GM21360 (cell line): ENCODE results near the gene RGMA.
"Not testable (repeated sequence)": the region's sequence is repeated elsewhere in the genome, so short reads cannot be mapped to it uniquely, and the experiment has no call there.

Experiments
- ATAC-seq: cut with Tn5 transposase; IDR thresholded peaks from one replicate; pipeline ENCODE4 v1.9.1; 2021; ENCODE audit warnings: mild to moderate bottlenecking, moderate library complexity; ENCODE audit not compliant: unreplicated experiment

The RGMA gene

DNA sequence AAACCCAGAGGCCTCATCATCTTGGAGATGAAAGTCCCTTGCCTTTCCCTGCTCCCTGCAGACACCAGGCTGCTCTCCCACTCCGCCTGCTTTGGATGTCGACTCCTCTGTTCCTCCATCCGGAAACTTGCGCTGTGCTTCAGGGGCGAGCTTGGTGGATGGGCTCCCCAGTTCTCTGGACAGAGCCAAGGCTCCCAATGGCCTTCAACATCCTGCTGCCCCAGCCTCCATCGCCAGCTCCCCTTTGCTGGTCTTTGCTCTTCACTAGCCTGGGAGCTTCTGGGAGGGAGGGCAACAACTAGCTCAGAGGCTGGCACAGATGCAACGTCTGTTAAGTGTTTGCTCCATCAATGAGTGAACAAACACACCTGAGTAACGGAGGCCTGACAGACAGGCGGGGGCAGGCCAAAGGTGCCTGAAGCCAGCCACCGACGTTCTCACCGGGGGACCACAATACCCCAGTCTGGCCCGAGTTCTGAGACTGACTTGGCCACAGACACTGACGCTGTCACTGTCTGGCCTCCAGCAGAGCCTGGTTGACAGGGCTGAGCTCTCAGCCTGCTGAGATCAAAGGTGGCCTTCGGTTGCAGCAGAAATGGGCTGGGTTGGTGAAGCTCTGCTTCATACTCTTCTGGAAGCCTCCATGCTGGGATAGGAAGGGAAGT lies 39.0 kb downstream of the RGMA start:
- no peak for ATAC-seq

DNA sequence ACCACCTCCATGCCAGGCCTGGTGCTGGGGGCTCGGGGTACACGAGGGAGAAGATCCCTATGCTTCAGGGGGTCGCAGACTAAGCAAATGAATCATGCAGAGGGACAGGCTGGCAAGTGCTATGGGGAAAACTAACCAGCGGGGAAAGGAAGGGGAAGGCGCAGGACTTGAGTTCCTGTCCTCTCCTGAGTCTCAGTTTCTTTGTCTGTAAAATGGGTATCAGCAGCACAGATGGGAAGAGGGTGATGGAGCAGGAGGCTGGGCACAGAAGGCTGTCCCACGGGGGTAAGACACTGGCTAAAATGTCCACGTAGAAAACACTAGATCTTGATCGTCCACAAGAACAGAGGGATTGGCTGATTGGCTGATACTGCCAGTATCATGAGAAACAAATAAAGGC lies 39.8 kb downstream of the RGMA start:
- ATAC-seq = no peak

DNA sequence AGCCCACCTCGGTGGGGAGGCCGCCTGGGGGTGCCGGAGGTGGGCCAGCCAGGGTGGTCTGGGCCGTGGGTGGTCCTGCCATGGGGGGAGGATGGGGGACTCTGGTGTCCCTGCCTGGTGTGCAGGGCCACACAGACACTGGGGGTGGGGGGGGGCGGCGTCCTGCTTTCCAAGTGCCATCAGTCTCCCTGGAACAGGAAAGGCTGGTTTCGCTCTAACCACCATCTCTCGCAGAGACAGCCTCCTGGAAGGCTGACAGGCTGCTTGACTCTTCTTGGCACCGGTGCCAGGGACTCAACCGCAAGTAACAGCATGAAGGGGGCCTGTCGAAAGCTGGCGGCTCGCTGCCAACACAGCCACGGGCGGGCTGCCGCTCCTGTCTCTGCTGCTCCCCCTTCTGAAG lies 40.3 kb downstream of the RGMA start:
- no peak for ATAC-seq

DNA sequence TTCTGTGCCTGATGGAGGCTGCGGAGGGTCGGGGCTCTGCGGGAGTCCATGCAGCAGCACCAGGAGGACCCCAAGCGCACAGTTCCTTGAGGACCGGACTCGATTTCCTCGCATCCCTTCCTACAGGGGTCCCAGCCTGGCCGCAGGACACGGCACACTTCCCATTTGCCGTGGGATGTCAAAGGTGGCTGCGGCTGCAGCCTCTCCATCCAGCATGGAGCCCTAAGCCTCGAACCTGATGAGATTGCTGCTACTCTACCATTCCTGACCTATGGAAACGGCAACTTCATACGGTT lies 40.6 kb downstream of the RGMA start:
- ATAC-seq = no peak

DNA sequence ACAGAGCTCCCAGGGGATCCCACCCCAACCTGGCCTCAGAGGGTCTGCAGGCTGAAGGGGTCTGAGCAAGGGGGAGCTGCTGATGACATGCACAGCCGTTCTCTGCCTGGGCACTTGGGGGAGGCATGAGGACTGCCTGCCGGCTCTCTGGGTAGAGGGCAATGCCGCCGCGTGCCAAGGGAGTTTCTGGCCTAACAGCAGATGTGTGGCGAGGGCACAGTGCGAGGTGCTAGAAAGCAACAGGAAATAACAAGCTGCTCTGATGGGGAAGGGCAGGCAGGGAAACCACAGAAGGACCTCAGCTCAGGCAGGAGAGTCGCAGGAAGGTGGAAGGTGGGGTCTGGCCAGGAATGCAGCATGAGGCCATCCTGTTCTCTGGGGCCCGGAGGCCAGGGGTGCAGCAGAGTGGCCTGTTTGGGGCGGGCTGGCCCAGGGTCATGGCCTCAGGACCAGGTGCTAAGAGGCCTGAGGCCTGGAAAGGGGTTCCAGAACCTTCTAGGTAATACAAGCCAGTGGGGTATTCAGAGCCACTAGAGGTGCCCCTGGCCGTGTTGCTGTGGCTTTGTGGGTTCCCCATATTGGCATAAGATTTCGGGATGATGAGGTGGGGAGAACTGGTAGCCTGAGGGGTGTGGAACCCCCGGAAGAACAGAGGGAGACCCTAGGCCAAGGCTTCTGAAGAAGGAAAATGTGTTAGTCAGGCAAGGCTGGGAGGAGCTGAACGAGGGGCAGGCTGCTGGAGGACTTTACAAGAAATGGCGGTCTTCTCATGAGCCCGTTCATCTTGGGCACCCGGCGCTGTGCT lies 41.2 kb downstream of the RGMA start:
- ATAC-seq = no peak

DNA sequence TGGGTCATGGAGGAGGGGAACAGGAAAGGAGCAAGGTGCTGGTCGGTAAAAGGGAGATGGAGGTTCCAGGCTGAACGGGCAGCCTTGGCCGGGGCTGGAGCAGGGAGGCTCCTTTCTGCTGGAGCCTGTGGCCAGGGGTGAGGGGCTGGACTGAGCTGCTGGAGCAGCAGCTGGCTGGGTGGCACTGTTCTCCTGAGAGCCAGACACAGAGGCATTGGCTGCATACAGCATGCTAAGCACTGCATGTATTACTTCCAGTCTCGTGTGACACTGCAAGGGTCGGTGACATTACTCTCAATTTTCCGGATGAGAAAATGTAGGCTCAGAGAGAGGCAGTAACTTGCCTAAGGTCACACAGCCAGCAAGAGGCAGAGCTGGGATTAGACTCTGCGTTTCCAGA lies 42.3 kb downstream of the RGMA start:
- no peak for ATAC-seq

DNA sequence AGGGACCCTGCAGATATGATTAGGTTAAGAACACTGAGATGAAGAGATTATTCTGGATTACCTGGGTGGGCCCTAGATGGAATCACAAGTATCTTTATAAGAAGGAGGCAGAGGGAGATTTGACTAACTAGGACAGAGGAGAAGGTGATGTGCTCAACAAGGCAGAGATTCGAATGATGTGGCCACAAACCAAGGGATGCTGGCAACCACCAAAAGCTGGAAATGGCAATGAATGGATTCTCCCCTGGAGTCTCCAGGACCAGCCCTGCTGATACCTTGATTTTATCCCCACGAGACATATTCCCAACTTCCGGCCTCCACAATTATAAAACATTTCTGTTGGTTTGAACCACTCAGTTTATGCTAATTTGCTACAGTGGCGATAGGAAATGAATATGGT lies 42.9 kb downstream of the RGMA start:
- no peak for ATAC-seq

DNA sequence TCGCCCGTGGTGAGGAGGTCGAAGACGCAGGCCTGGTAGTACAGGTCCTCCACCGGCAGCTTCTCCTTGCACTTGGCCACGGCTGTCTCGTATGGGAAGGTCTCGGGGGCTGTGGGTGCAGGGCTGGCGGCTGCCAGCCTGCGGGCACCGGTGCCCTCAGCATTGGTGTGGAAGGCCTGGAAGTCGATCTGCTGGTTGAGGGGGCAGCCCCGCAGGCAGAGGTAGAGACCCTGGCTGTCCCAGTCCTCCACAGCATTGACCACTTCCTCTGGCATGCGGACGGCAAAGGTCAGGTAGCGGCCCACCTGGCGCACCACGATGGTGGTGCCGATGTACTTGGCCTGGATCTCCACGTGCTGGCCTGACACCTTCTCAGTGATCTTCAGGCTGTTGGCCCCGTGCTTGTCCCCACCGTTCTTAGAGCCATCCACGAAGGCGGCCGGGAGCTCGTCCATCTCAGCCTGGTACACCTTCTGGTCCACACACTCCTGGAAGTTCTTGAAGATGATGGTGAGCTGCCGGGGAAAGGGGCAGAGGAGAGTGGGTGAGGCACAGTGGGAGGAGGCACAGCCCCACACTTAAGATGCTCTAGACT lies 43.7 kb downstream of the RGMA start:
- no peak for ATAC-seq

DNA sequence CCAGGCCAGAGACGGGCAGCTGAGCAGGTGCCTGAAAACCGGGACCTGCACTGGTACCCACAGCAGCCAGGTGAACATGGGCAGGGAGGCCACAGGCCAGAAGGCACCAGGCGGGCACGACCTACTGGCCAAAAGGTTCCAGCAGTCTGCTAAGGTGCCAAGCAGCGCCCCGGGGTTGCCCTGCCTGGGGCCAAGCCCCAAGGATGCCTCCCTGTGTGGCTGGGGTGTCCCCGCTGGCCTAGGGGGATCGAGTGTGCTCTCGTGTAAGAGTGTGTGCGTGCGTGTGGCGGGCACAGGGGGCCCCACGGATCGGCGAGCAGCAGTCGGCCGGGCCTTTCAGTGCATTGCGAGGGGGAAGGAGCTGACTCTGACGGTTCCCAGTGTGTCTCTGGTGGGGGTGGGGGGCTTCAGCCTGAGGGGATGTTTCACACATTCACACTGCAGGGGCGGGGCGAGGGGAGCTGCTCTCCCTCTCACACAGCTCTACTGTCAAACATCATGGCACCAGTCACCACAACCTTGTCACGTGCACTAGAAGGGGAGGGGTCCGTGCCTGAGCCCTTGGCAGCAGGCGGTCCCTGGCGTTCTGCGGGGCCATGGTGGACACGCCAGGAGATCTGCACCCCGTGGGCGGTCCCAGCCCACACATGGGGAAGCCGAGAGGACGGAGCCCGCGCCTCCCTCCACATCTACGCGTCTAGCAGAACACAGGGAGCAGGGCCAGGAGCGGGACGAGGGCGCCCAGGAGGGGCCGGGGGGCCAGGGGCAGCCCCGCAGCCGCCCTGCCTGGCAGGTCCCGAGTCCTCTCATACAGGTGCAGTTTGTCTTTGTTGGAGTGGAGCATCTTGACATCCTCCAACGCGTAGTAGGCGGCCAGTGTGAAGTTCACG lies 44.5 kb downstream of the RGMA start:
- no peak for ATAC-seq

DNA sequence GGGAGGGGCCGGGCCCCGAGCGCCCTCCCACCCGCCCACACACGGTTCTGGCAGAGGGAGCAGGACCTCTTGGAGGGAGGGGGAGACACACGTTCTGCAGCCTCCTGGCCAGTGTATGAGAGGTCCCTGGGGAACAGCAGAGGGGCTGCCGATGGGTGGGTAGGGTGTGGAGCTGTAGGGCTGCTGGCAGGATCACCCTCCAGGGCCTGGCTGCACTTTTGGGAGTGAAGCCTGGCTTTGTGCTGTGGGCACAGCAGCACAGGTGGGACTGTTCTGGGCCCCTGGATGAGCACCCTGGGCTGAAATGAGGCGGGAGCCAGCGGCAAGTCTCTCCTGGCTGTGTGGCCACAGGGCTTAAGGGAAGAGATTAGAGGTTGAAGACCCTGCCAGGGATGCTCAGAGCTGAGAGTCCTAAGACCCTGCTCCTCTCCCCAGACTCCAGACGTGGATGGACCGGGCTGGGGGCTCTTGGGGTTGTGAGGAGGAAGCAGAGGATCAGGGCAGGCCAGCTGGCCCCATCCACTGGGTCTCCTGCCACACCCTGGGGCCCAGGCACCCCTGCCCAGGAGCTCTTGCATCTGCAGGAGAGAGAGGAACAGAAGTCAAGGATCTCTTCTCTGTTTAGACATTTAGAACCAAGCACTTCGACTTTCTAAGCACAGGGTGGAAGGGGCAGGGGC lies 45.2 kb downstream of the RGMA start:
- ATAC-seq = no peak

DNA sequence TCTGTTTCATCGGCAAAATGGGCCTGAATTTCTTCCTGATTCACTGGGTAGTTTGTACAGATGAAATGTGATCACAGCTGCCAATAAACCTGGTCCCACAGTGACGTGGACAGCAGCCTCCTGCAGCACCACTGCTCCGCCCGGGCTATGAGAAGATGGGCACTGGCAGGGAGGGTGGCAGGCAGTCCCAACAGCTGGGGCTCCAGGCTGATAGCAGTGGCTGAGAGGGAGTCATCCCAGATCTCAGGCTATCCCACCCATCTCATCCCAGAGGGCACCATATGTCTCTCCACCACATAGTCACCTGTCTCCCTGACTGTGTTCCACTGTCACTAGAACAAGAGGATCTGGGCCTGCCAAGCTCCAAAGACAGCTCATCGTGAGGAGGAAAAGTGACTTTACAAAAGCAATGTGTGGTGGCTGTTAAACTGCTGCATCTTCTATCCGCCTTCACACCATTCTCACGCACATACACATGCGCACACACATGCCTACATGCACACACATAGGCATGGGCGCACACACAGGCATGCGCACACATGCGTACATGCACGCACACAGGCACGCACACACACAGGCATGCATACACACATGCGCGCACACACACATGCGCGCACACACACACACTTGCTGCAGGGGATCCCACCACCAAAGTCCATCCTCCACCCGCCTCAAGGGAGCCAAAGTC lies 46.2 kb downstream of the RGMA start:
- no peak for ATAC-seq

DNA sequence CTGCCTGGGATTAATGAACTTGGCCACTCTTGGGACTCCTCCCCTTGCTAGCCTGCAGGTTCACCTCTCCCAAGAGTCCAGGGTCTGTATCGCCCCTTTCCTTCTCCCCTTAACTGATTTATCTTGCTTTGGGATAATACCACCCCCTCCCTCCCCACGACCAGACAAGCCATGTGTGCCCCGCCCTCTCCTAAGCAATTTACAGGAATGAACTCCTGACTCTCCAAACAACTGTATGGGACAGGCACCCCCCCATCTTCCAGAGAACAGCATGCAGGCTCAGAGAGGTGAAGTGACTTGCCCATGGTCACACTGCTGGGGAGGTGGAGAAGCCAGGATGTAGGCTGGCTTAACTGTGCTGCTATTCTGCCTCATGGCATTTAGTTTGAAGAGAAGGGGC lies 46.8 kb downstream of the RGMA start:
- no peak for ATAC-seq

DNA sequence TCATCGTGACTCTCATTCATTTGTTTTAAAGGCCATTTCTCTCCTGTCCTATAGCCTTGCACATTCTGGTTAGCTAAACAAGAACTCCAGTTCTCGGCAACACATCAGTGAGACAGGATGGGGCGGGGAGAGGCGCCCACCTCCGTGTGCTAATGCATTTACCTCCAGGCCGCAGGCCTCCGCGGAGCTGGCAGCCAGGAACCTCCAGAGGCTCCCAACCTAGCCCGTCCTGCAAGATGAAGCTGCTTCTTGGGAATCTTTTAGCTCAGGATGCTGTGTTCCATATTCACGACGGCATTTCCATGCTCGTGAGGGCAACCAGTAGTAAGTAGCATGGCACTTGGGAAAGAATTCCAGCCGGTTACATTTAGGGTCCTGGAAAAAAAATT lies 47.9 kb downstream of the RGMA start:
- ATAC-seq = no peak

DNA sequence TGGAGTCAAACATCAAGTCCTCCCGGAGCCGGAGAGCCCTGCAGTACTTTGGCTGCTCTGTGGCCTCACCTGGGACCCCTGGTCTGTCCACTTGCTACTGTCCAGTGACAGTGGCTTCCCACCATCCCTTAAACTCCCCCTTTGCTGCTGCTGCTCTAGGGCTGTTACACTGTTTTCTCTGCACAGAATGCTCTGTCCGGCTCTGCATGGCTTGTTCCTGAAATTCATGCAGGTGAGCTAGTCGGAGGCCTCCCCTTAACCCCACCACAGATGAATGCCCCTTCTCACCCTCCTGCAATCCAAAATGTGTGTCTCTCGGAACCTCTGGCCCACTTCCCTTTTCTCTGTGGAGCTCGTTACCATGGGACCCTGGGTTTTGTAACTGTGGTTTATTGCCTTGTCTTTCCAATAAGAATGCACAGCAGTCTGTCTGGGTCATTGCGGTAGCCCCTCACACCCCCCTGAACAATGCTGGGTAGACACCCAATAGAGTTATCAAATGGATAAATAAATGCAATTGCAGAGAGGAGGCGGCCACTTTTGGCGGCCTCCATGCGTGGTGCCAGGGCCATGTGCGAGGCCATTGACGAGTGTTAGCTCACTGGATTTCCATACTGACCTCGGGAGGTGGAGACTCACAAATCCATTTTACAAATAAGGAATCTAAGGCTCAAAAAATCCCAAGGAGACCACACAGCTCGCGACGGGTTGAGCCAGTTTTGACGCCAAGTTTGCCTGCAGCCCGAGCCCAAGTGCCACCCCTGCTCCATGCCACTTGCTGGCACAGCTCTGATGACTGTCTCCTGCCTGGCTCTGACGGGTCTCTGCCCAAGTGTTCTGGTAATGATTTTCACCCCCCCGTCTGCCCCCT lies 48.5 kb downstream of the RGMA start:
- no peak for ATAC-seq

DNA sequence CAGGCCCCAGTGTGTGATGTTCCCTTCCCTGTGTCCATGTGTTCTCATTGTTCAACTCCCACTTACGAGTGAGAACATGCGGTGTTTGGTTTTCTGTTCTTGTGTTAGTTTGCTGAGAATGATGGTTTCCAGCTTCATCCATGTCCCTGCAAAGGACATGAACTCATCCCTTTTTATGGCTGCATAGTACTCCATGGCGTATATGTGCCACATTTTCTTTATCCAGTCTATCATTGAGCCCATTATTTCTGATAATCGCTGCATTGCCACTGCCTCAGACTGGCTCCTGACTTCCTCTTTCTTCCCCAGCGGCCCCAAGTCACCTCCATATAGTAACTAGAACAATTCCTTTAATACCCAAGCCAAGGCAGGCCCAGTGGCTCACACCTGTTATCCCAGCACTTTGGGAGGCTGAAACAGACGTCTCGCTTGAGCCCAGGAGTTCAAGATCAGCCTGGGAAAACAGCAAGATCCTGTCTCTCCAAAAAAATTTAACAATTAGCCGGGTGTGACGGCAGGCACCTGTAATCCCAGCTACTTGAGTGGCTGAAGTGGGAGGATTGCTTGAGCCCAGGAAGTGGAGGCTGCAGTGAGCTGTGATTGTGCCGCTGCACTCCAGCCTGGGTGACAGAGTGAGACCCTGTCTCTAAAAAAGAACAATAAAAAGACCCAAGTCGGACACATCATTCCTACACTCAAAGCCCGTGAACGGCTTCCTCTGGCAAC lies 49.3 kb downstream of the RGMA start:
- ATAC-seq = not testable (repeated sequence)

DNA sequence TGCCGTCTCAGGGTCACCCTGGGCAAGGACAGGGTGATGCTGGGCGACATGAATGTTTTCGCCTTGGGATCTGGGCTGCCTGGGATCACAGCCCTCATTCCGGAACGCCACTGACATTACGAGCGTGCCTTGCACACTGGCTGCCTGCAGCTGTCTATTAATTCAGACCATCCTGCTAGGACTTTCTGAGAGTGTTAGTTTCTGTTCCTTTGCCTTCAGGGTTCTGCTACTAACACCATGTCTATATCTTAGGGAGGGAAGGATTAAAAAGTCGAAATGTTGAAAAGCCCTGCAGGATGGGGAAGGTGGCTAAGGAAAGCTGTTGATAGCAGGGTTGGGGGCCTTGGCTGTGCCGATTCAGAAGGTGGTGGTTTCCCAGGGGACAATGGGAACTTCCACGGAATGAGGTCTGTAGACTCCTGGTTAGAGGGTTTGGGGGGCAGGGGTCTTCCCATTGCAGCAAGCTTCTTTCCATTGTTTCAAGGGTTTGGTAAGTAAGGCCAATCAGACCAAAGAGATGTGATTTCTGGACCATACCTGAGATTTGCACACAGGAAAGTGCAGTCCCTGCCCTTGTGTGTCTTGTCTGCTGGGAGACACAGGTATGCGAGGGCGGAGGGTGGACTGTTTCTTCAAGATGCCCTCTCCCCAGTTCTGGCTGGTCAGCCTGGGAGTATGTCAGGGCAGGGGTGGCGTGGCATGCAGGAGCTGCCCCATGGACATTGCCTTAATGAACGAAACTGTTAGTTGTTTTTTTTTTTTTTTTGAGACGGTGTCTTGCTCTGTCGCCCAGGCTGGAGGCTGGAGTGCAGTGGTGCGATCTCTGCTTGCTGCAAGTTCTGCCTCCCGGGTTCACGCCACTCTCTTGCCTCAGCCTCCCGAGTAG lies 50.9 kb downstream of the RGMA start:
- ATAC-seq = no peak

DNA sequence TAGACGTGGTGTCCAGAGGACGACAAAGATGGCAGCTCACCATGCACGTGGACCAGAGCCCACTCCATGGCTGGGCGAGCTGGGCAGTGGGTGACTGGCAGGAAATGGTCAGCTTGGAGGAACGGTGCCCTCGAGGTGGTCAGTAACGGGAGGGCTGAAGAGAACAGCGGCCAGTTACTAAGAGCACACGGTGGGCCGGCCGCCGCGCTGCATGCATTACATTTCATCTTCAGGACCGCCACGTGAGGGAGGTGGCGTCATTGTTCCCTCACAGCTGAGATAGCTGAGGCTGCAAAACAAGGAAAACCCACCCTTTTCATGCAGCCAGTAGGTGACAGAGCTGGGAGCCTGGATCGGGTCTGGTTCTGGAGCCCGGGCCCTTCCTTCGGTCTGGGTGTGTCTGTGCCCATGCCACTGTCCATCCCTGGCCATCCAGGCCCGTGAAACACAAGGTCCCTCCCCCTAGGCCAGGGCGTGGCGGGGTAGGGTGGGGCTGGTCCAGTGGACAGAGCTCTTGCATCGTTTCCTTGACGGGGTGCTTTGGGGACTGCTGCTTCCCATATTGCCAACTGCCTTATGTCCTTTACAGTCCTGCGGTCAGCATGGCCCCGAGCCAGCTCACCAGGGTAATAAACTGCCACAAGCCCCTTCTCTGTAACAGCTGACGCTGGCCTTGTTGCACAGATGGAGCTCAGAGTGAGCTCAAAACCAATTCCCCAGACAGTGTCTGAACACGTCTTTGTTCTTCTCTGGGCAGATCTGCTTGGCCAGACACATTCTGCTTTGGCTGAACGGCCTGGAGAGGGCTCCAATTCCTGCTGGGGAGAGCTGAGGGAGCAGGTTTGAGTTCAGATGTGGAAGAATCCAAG lies 51.8 kb downstream of the RGMA start:
- no peak for ATAC-seq
